T-cell (primary cell): ENCODE measurements around the gene KRTAP16-1. TPM values are rescaled to one million over a fixed set of nuclear protein-coding genes. Genes with fewer than 3 reads are reported as not detected.

Experiments used
- ATAC-seq, 4 experiments: fragments of 200-7000 bp in 3 of 4; fragments of 150-1000 bp in 1 of 4; cut with Tn5 transposase; replicated peaks in 1 of 4; 1 replicate in 3 of 4; 2 replicates in 1 of 4; pipeline ENCODE4 v1.10.0; 2021; ENCODE audit warnings: moderate library complexity in 3 of 4, mild to moderate bottlenecking in 2 of 4, moderate number of reproducible peaks in 1 of 4
- CTCF ChIA-PET, 2 donors: fragments of 300-600 bp; sonication (Branson Sonifier 250); formaldehyde crosslinking; loops; one replicate each; lab custom pipeline; 2022; ENCODE audit warnings: antibody characterized with exemption in 2 of 2; lab: Charles Lee
- POLR2A ChIA-PET, 2 donors: fragments of 300-600 bp; sonication (Branson Sonifier 250); formaldehyde crosslinking; loops; one replicate each; lab custom pipeline; 2022; ENCODE audit warnings: antibody characterized with exemption in 2 of 2; lab: Charles Lee
- DNase-seq, 35 experiments: peaks; one replicate each; pipeline versions ENCODE4 v3.0.0 to v3.0.0-alpha.2; 2013 to 2023
- H3K27ac ChIP-seq: one replicate; pipeline ENCODE4 v1.5.1; 2013; ENCODE audit warnings: low read length
- H3K27me3 ChIP-seq, 2 experiments: replicated peaks in 1 of 2; 1 replicate in 1 of 2; 2 replicates in 1 of 2; pipeline versions ENCODE4 v1.6.1 to v1.7.0; 2013; ENCODE audit warnings: low read length in 1 of 2, mixed read lengths in 1 of 2; ENCODE audit not compliant: control insufficient read depth in 2 of 2, insufficient read depth in 2 of 2; ENCODE audit errors: extremely low read depth in 1 of 2
- H3K36me3 ChIP-seq, 2 donors: 1 replicate in 1 of 2; 2 replicates in 1 of 2; pipeline versions ENCODE4 v1.6.1 to v1.7.0; 2013; ENCODE audit warnings: low read length in 1 of 2; ENCODE audit not compliant: control insufficient read depth in 2 of 2, insufficient read depth in 1 of 2; ENCODE audit errors: extremely low read depth in 1 of 2
- H3K4me1 ChIP-seq, 2 experiments: 1 replicate in 1 of 2; 2 replicates in 1 of 2; pipeline versions ENCODE4 v1.6.1 to v1.7.0; 2013; ENCODE audit warnings: low read length in 2 of 2, mixed read lengths in 1 of 2; ENCODE audit not compliant: insufficient read depth in 2 of 2, control insufficient read depth in 1 of 2; ENCODE audit errors: extremely low read depth in 1 of 2
- H3K4me3 ChIP-seq, 2 donors: 1 replicate in 1 of 2; 2 replicates in 1 of 2; pipeline versions ENCODE4 v1.5.1 to v1.7.0; 2013; ENCODE audit warnings: mild to moderate bottlenecking in 2 of 2, low read length in 1 of 2, moderate library complexity in 1 of 2; ENCODE audit not compliant: control insufficient read depth in 1 of 2; ENCODE audit errors: extremely low read depth in 1 of 2
- H3K9me3 ChIP-seq: 2 replicates; pipeline ENCODE4 v1.7.0; 2013
- H3K27ac Mint-ChIP-seq, 2 donors: one replicate each; pipeline ENCODE4 v1.8.0; 2020 to 2021; ENCODE audit warnings: mild to moderate bottlenecking in 2 of 2, mixed read lengths in 2 of 2
- H3K27me3 Mint-ChIP-seq, 2 donors: one replicate each; pipeline ENCODE4 v1.8.0; 2021 to 2022; ENCODE audit warnings: mixed read lengths in 2 of 2
- H3K36me3 Mint-ChIP-seq: one replicate; pipeline ENCODE4 v1.8.0; 2021; ENCODE audit warnings: mixed read lengths
- H3K4me1 Mint-ChIP-seq, 3 donors: one replicate each; pipeline ENCODE4 v1.8.0; 2020 to 2022; ENCODE audit warnings: mixed read lengths in 3 of 3, mild to moderate bottlenecking in 1 of 3
- H3K4me3 Mint-ChIP-seq, 3 donors: one replicate each; pipeline ENCODE4 v1.8.0; 2020 to 2022; ENCODE audit warnings: mild to moderate bottlenecking in 3 of 3, mixed read lengths in 3 of 3, moderate library complexity in 3 of 3
- H3K9me3 Mint-ChIP-seq, 3 donors: one replicate each; pipeline ENCODE4 v1.8.0; 2020 to 2022; ENCODE audit warnings: mixed read lengths in 3 of 3
- WGBS: methylation state at CpG from one replicate; pipeline ENCODE4 v1.1.5; 2013; ENCODE audit warnings: missing lambda C conversion rate; ENCODE audit not compliant: insufficient coverage; 5-methylcytosine and 5-hydroxymethylcytosine counted together
- total RNA-seq, 35 experiments: library from RNA in 6 of 35; stranded (reverse) in 6 of 35; fragments of 120-200 nt in 1 of 35; gene quantifications; one replicate each; pipeline versions ENCODE4 v1.2.1 to v1.2.4 and lab custom pipeline; 2013 to 2026

KRTAP16-1 gene
- total RNA-seq, 5 donors from 2014 or later (not counting 1 experiment from before 2014, with no cell fraction given): 0.16 to 1.1 (median 0.45) TPM; not detected in 1

DNA sequence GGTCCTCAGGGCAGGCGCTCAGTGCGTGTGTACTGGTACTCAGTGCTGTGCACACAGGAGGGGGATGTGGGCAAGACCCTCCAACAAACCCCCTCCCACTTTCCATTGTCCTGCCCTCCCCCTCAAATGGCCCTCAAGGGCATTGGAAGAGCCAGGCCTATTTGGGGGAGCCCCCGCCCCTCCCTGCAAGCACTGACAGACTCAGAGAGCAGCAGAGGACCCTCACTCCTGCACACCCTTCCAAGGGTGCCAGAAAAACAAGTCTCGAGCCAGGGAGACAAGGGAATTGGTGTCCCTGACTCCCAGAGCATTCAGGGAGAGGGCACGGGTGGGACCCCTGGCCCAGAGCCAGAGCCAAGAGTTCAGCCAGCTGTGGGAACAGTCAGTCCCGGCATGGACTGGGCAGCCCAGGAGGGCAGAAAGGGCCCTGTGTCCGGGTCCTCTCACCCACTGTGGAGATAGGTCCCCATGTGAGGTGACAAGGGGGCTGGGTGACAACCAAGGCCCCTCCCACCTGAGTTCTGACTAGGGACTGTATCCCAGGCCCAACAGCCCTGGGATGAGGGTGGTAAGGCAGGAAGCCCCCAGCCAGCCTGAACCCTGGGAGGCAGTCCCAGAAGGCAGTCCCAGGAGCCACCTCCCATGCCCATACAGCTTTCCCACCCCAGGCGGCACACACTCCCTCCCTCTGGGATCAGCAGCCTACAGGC is 18.5 kb upstream of the KRTAP16-1 start:
- H3K9me3 Mint-ChIP-seq: no peaks in the 10 kb centered on the region
- peak overlapping the region in 1 of 2 donors; percentile 81 for H3K27ac Mint-ChIP-seq
- no peaks in the 10 kb centered on the region for H3K9me3 ChIP-seq
- H3K4me3 Mint-ChIP-seq: peak overlapping the region in 1 of 3 donors; percentile 60
- peaks cover 30 to 60% (median 57%) of the 10 kb centered on the region in 3 donors for H3K4me1 Mint-ChIP-seq
- peaks cover 0 to 2% of the 10 kb centered on the region in 2 experiments for H3K27me3 ChIP-seq
- H3K27me3 Mint-ChIP-seq: no peaks in the 10 kb centered on the region
- no peak overlapping the region for H3K4me3 ChIP-seq
- H3K4me1 ChIP-seq: peaks cover 0 to 70% of the 10 kb centered on the region in 2 experiments
- H3K27ac ChIP-seq: no peak overlapping the region
- ATAC-seq (no peak), DNase-seq (no peak)
- no peaks in the 10 kb centered on the region for H3K36me3 ChIP-seq
- ChIA-PET CTCF (no interaction called here), POLR2A (no interaction called here)
- WGBS: 83% methylated on average over 5 of the region's 8 CpGs
- no peaks in the 10 kb centered on the region for H3K36me3 Mint-ChIP-seq

- CTCF ChIA-PET: no interaction called here
- H3K4me3 ChIP-seq: no peak overlapping the region
- Mint-ChIP-seq H3K4me3 (peak overlapping the region in 1 of 3 donors; percentile 60), H3K27me3 (no peaks in the 10 kb centered on the region), H3K9me3 (no peaks in the 10 kb centered on the region), H3K4me1 (peaks cover 37 to 69% (median 63%) of the 10 kb centered on the region in 3 donors), H3K27ac (peak overlapping the region in 1 of 2 donors; percentile 60), H3K36me3 (no peaks in the 10 kb centered on the region)
- POLR2A ChIA-PET: no interaction called here
- H3K9me3 ChIP-seq: no peaks in the 10 kb centered on the region
- peak in 20 of 35 experiments; percentile 12 to 62 (median 36) for DNase-seq
- H3K27me3 ChIP-seq: peaks cover 0 to 2% of the 10 kb centered on the region in 2 experiments
- no peak overlapping the region for H3K27ac ChIP-seq
- peak in 3 of 4 experiments; percentile 47 to 72 (median 55) for ATAC-seq
- H3K4me1 ChIP-seq: peaks cover 2 to 73% of the 10 kb centered on the region in 2 experiments
- no peaks in the 10 kb centered on the region for H3K36me3 ChIP-seq
- WGBS: 63% methylated on average over 15 of the region's 18 CpGs
Observed at GRCh38 chr17:41326173-41327145, 17.4 kb upstream of the KRTAP16-1 start.

GRCh38 chr17:41325611-41326010 is 16.5 kb upstream of the KRTAP16-1 start:
- Histone ChIP-seq H3K27ac (no peak overlapping the region), H3K4me3 (no peak overlapping the region), H3K4me1 (peaks cover 2 to 73% of the 10 kb centered on the region in 2 experiments), H3K36me3 (no peaks in the 10 kb centered on the region), H3K9me3 (no peaks in the 10 kb centered on the region), H3K27me3 (peaks cover 0 to 2% of the 10 kb centered on the region in 2 experiments)
- DNase-seq (no peak), ATAC-seq (no peak)
- CTCF ChIA-PET: no interaction called here
- POLR2A ChIA-PET: no interaction called here
- Mint-ChIP-seq H3K9me3 (peaks cover 0 to 2% (median 1%) of the 10 kb centered on the region in 3 donors), H3K36me3 (no peaks in the 10 kb centered on the region), H3K4me3 (no peak overlapping the region), H3K27ac (no peak overlapping the region), H3K27me3 (no peaks in the 10 kb centered on the region), H3K4me1 (peaks cover 37 to 72% (median 63%) of the 10 kb centered on the region in 3 donors)
- 90% methylated on average over 3 of the region's 6 CpGs for WGBS

DNA sequence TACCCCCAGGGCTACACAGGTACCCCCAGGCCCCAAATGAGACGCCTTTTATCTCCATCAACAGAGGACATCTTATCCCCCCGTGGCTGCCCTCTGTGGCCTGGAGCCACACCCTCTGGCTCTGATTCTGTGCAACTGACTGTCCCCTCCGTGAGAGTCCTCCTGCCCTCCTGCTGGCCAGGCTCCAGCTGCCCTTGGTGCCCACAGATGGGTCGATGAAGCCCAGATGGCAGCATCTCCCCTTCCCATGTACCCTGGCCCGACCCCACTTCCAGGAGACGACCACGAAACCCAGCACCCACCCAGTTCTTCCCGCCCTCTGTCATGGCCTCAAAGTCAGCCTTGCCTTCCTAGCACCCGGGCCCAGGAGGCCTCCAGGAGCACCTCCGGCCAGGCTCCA is 16.0 kb upstream of the KRTAP16-1 start:
- H3K27me3 Mint-ChIP-seq: no peaks in the 10 kb centered on the region
- H3K36me3 Mint-ChIP-seq: no peaks in the 10 kb centered on the region
- CTCF ChIA-PET: no interaction called here
- DNase-seq (no peak), ATAC-seq (no peak)
- H3K9me3 Mint-ChIP-seq: peaks cover under 1 to 5% (median 4%) of the 10 kb centered on the region in 3 donors
- Histone ChIP-seq H3K9me3 (no peaks in the 10 kb centered on the region), H3K4me3 (no peak overlapping the region), H3K27ac (no peak overlapping the region), H3K27me3 (peaks cover 0 to 2% of the 10 kb centered on the region in 2 experiments), H3K4me1 (peaks cover 2 to 73% of the 10 kb centered on the region in 2 experiments), H3K36me3 (no peaks in the 10 kb centered on the region)
- H3K4me1 Mint-ChIP-seq: peaks cover 37 to 72% (median 63%) of the 10 kb centered on the region in 3 donors
- H3K4me3 Mint-ChIP-seq: no peak overlapping the region
- POLR2A ChIA-PET: no interaction called here
- WGBS: 79% methylated on average over 4 of the region's 10 CpGs
- H3K27ac Mint-ChIP-seq: peak overlapping the region in 1 of 2 donors; percentile 66

- CTCF ChIA-PET: interaction anchor here (0.6 to 0.9 kb wide), 2 partner anchors 338 to 422 kb away, joined by 3 read pairs; no protein-coding TSS in a partner anchor
- Mint-ChIP-seq H3K4me1 (peaks cover 37 to 69% (median 63%) of the 10 kb centered on the region in 3 donors), H3K27ac (peak overlapping the region; percentile 34 to 74), H3K4me3 (no peak overlapping the region), H3K27me3 (no peaks in the 10 kb centered on the region), H3K9me3 (peaks cover 7 to 9% (median 8%) of the 10 kb centered on the region in 3 donors), H3K36me3 (peaks cover 6% of the 10 kb centered on the region)
- H3K36me3 ChIP-seq: no peaks in the 10 kb centered on the region
- 78% methylated on average over 16 of the region's 16 CpGs for WGBS
- no peaks in the 10 kb centered on the region for H3K9me3 ChIP-seq
- POLR2A ChIA-PET: no interaction called here
- peak in 1 of 35 experiments; percentile 51 for DNase-seq
- ATAC-seq: peak in 2 of 4 experiments; percentile 28
- H3K27ac ChIP-seq: no peak overlapping the region
- peaks cover 2 to 73% of the 10 kb centered on the region in 2 experiments for H3K4me1 ChIP-seq
- H3K4me3 ChIP-seq: no peak overlapping the region
- H3K27me3 ChIP-seq: peaks cover 0 to 2% of the 10 kb centered on the region in 2 experiments
Observed at GRCh38 chr17:41324180-41325075, 15.3 kb upstream of the KRTAP16-1 start.
